Body of pancreas (tissue), 4 donors: ENCODE data around the gene THPO.

Experiments used
- CTCF ChIP-seq, 7 experiments: fragments of 450-650 bp in 4 of 7; fragments of 200-600 bp in 3 of 7; sonication (generic) in 3 of 7; IDR thresholded peaks; one replicate each; pipeline ENCODE4 v1.5.1; 2016 to 2019; ENCODE audit warnings: antibody characterized with exemption in 7 of 7
- POLR2A ChIP-seq, 3 donors: fragments of 450-650 bp; IDR thresholded peaks; one replicate each; pipeline ENCODE4 v1.6.1; 2016; ENCODE audit warnings: antibody characterized with exemption in 3 of 3, mild to moderate bottlenecking in 2 of 3

- TF ChIP-seq CTCF (IDR thresholded peaks at IDR 0.05) (no peak), POLR2A (IDR thresholded peaks at IDR 0.05) (no peak)
Measured at GRCh38 chr3:184409331-184409926, 31.4 kb upstream of the THPO start.
